K562 (cell line): ENCODE data around the gene POLR2L. TPM values are rescaled to one million over a fixed set of nuclear protein-coding genes. Genes with fewer than 3 reads are reported as not detected.

ENCODE experiments used
- ATAC-seq: fragments of 200-7000 bp; cut with Tn5 transposase; 3 replicates; pipeline ENCODE4 v1.9.1; 2020; ENCODE audit warnings: moderate library complexity
- BruUV-seq: library from RNA; stranded (reverse); fragments of 400-500 nt; replicated peaks from 2 replicates; lab custom pipeline; 2021; lab: Mats Ljungman, UMichigan
- CTCF ChIA-PET: fragments of 300-600 bp; formaldehyde crosslinking; extraction: SDS; loops from one replicate; lab custom pipeline; 2021; ENCODE audit warnings: low intra/inter-chr PET ratio; lab: Yijun Ruan, JAX
- POLR2A ChIA-PET: fragments of 300-600, 350-650 bp; sonication (Branson Sonifier 250); formaldehyde crosslinking; extraction: SDS; loops from one replicate; lab custom pipeline; 2021; ENCODE audit warnings: antibody characterized with exemption, inconsistent platforms; lab: Yijun Ruan, JAX
- DNase-seq, 4 experiments: peaks; one replicate each; pipeline versions ENCODE4 v3.0.0 to v3.0.0-alpha.2; 2011 to 2018; ENCODE audit warnings: low spot score in 3 of 4, mixed read lengths in 3 of 4; ENCODE audit errors: extremely low read depth in 1 of 4
- FAIRE-seq: peaks from 2 replicates; lab custom pipeline; 2011; peaks lifted over from hg19 to GRCh38; lab: Jason Lieb, UNC
- H2AFZ ChIP-seq: 2 replicates; pipeline ENCODE4 v1.6.0; 2011; ENCODE audit warnings: low read depth, low read length, control low read depth, inconsistent platforms
- H3K27ac ChIP-seq: fragments of 200-600 bp; 3 replicates; pipeline ENCODE4 v1.8.0; 2011; ENCODE audit warnings: low read depth, mild to moderate bottlenecking, control low read depth, inconsistent platforms, low read length, moderate library complexity, mixed read lengths; ENCODE audit errors: extremely low read depth
- H3K27me3 ChIP-seq, 2 experiments: fragments of 300-600 bp in 1 of 2; 2 replicates in 1 of 2; 3 replicates in 1 of 2; pipeline versions ENCODE4 v1.6.0 to v1.8.0; 2011; ENCODE audit warnings: inconsistent platforms in 2 of 2, low read length in 2 of 2, mild to moderate bottlenecking in 1 of 2, mixed read lengths in 1 of 2, moderate library complexity in 1 of 2; ENCODE audit not compliant: control insufficient read depth in 2 of 2, insufficient read depth in 2 of 2
- H3K36me3 ChIP-seq: fragments of 300-600 bp; 3 replicates; pipeline ENCODE4 v1.8.0; 2011; ENCODE audit warnings: mild to moderate bottlenecking, low read length, inconsistent platforms; ENCODE audit not compliant: control insufficient read depth, insufficient read depth
- H3K4me1 ChIP-seq, 2 experiments: fragments of 200-600 bp in 1 of 2; replicated peaks in 1 of 2; 2 replicates in 1 of 2; 3 replicates in 1 of 2; pipeline versions ENCODE4 v1.5.1 to v1.8.0; 2011; ENCODE audit warnings: inconsistent platforms in 2 of 2, low read length in 2 of 2, mild to moderate bottlenecking in 1 of 2, mixed read lengths in 1 of 2, moderate library complexity in 1 of 2; ENCODE audit not compliant: control insufficient read depth in 2 of 2, insufficient read depth in 2 of 2
- H3K4me2 ChIP-seq: 2 replicates; pipeline ENCODE4 v1.6.1; 2011; ENCODE audit warnings: low read length, control low read depth, inconsistent platforms, mixed read lengths; ENCODE audit not compliant: insufficient read depth
- H3K4me3 ChIP-seq: fragments of 200-600 bp; sonication (generic), shearing (Covaris generic); 2 replicates; pipeline ENCODE4 v1.5.1; 2016; ENCODE audit warnings: control low read depth, inconsistent platforms
- H3K79me2 ChIP-seq: fragments of 200-600 bp; 3 replicates; pipeline ENCODE4 v1.8.0; 2011; ENCODE audit warnings: low read length, inconsistent platforms; ENCODE audit not compliant: control insufficient read depth, insufficient read depth
- H3K9ac ChIP-seq, 2 experiments: 2 replicates each; pipeline versions ENCODE4 v1.6.0 to v1.6.1; 2011; ENCODE audit warnings: low read depth in 2 of 2, low read length in 2 of 2, control low read depth in 1 of 2, inconsistent platforms in 1 of 2, mild to moderate bottlenecking in 1 of 2, mixed read lengths in 1 of 2; ENCODE audit not compliant: insufficient read depth in 1 of 2
- H3K9me1 ChIP-seq: one replicate; pipeline ENCODE4 v1.6.0; 2011; ENCODE audit warnings: inconsistent platforms, mild to moderate bottlenecking, low read length, moderate library complexity; ENCODE audit not compliant: control insufficient read depth, insufficient read depth
- H3K9me3 ChIP-seq: replicated peaks from 2 replicates; pipeline ENCODE4 v1.5.1; 2011; ENCODE audit warnings: low read depth, low read length, inconsistent platforms; ENCODE audit not compliant: control insufficient read depth, insufficient read depth
- H4K20me1 ChIP-seq: replicated peaks from 2 replicates; pipeline ENCODE4 v1.6.1; 2011; ENCODE audit warnings: low read length, inconsistent platforms, mixed read lengths; ENCODE audit not compliant: control insufficient read depth, insufficient read depth
- C11orf30 ChIP-seq: fragments of 450-650 bp; IDR thresholded peaks from 2 replicates; pipeline ENCODE4 v1.6.1; 2016; ENCODE audit warnings: low read depth, mild to moderate bottlenecking
- FOSL1 ChIP-seq: fragments of 200-800 bp; sonication (Bioruptor generic); conservative IDR thresholded peaks from 2 replicates; pipeline ENCODE4 v1.6.1; 2016; ENCODE audit warnings: missing genetic modification characterization, missing compliant biosample characterization
- FOXK1 ChIP-seq: sonication (generic); formaldehyde crosslinking; IDR thresholded peaks from 2 replicates; pipeline ENCODE4 v1.8.0; 2022; ENCODE audit warnings: missing genetic modification reagents, mild to moderate bottlenecking, borderline replicate concordance
- GABPA ChIP-seq: fragments of 200-800 bp; sonication (Bioruptor generic); conservative IDR thresholded peaks from 2 replicates; pipeline ENCODE4 v1.6.1; 2016; ENCODE audit warnings: low read depth, missing genetic modification characterization, missing compliant biosample characterization
- MYBL2 ChIP-seq, 2 experiments: fragments of 450-650 bp in 1 of 2; sonication (generic) in 1 of 2; formaldehyde crosslinking in 1 of 2; IDR thresholded peaks; 2 replicates each; pipeline versions ENCODE4 v1.6.1 to v1.8.1; 2017 to 2022; ENCODE audit warnings: borderline replicate concordance in 1 of 2, inconsistent platforms in 1 of 2, low read depth in 1 of 2, mild to moderate bottlenecking in 1 of 2, missing genetic modification reagents in 1 of 2, moderate library complexity in 1 of 2
- OTX1 ChIP-seq: fragments of 450-650 bp; formaldehyde crosslinking; IDR thresholded peaks from 2 replicates; pipeline ENCODE4 v1.4.0; 2022; ENCODE audit warnings: mild to moderate bottlenecking
- PHB2 ChIP-seq: fragments of 450-650 bp; IDR thresholded peaks from 2 replicates; pipeline ENCODE4 v1.6.1; 2017; ENCODE audit warnings: low read depth
- YBX1 ChIP-seq: fragments of 450-650 bp; IDR thresholded peaks from 2 replicates; pipeline ENCODE4 v1.7.1; 2016; ENCODE audit warnings: mild to moderate bottlenecking
- ZFX ChIP-seq: sonication (generic); formaldehyde crosslinking; IDR thresholded peaks from 2 replicates; pipeline ENCODE4 v1.8.0; 2022; ENCODE audit warnings: mild to moderate bottlenecking, missing genetic modification reagents, moderate library complexity
- ZNF830 ChIP-seq: fragments of 250-450 bp; sonication (Bioruptor Pico); IDR thresholded peaks from 2 replicates; pipeline ENCODE4 v1.5.0; 2021; ENCODE audit warnings: mild to moderate bottlenecking
- ZSCAN29 ChIP-seq: fragments of 450-650 bp; IDR thresholded peaks from 2 replicates; pipeline ENCODE4 v1.6.1; 2017
- WGBS: fragments of 100-300 bp; shearing (Covaris generic); methylation state at CpG from one replicate; pipeline ENCODE4 v1.1.6; 2016; ENCODE audit warnings: low coverage, mixed read lengths; ENCODE audit not compliant: insufficient coverage; ENCODE audit errors: missing lambda C conversion rate; 5-methylcytosine and 5-hydroxymethylcytosine counted together
- in situ Hi-C: fragments of 300-500 bp; cut with MboI; formaldehyde crosslinking; loops from 4 replicates; pipeline ENCODE4 v1.15.0; 2018; ENCODE audit warnings: inconsistent platforms, mixed read lengths
- intact Hi-C: fragments of 100-400 bp; cut with micrococcal nuclease; formaldehyde crosslinking; loops from 2 replicates; pipeline ENCODE4 v1.14.2; 2022
- polyA plus RNA-seq, 8 experiments: library from polyadenylated mRNA; depleted of rRNA in 4 of 8; stranded (reverse) in 5 of 8; unstranded in 3 of 8; fragments of >200 nt; fragmentation: Nextera tagmentation in 2 of 8; fragmentation: Illumina TruSeq in 1 of 8; extraction: Ambion mirVana in 2 of 8; extraction: Trizol in 1 of 8; gene quantifications; 2 replicates each; pipeline versions ENCODE4 v1.2.1 to v1.2.3, GENCODE V29; 2011 to 2014; ENCODE audit warnings: inconsistent platforms in 1 of 8, missing spikeins in 1 of 8
- total RNA-seq, 7 experiments: library from RNA; depleted of rRNA in 6 of 7; stranded (reverse); fragments of >200 nt in 6 of 7; fragmentation: Illumina TruSeq in 2 of 7; extraction: Trizol in 2 of 7; gene quantifications; 2 replicates each; pipeline versions ENCODE4 v1.2.1 to v1.2.3, GENCODE V29; 2011 to 2021; ENCODE audit warnings: low replicate concordance in 1 of 7
- TF ChIP-seq, protein P1 (sequence below), 2 experiments: fragments of 200-800 bp in 1 of 2; sonication (Bioruptor generic) in 1 of 2; sonication (generic) in 1 of 2; formaldehyde crosslinking in 1 of 2; IDR thresholded peaks in 1 of 2; conservative IDR thresholded peaks in 1 of 2; 2 replicates each; pipeline versions ENCODE4 v1.5.0 to v1.6.1; 2016 to 2020; ENCODE audit warnings: missing compliant biosample characterization in 1 of 2, missing genetic modification characterization in 1 of 2, missing genetic modification reagents in 1 of 2
- TF ChIP-seq, protein P2 (sequence below): sonication (generic); formaldehyde crosslinking; IDR thresholded peaks from 2 replicates; pipeline ENCODE4 v1.5.0; 2020; ENCODE audit warnings: missing genetic modification reagents
- TF ChIP-seq, protein P3 (sequence below): fragments of 250-450 bp; sonication (Bioruptor Pico); IDR thresholded peaks from 2 replicates; pipeline ENCODE4 v1.8.0; 2021; ENCODE audit warnings: mild to moderate bottlenecking, moderate library complexity
- TF ChIP-seq, protein P4 (sequence below): IDR thresholded peaks from 2 replicates; pipeline ENCODE4 v1.6.1; 2016; ENCODE audit warnings: missing genetic modification characterization, missing compliant biosample characterization
- TF ChIP-seq, protein P5 (sequence below): IDR thresholded peaks from 3 replicates; pipeline ENCODE4 v1.6.1; 2011; ENCODE audit warnings: borderline replicate concordance, mild to moderate bottlenecking; ENCODE audit not compliant: insufficient read length, insufficient read depth

The POLR2L gene
- total and polyA plus RNA-seq, 9 of the 15 experiments (the other 6 are each of a cell fraction or from before 2014, with no cell fraction given), result 38.3 to 688 (median 108) TPM

DNA sequence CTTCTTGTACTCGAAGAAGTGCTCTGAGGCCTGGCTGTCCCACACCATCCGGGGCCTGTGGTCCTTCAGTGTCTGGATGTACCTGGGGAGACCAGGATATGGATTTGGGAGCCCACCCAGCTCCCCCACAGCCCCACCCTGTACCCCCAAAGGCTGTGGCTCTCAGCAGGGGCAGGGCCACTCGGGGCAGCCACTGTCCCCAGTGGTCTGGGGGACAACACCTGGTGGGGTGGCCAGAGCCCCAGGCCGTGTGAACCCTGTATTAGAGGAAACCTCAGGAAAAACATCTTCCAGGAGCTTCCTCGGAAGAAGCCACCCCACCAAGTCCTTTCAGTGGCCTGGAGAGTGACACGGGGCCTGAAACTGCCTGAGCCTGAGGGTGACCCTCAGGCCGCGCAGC is 28.1 kb upstream of the POLR2L start:
- in situ Hi-C loops, result no loop called here

More for the DNA sequence above, 28.1 kb upstream of the POLR2L start:
- Histone ChIP-seq H3K79me2 (no peaks in the 10 kb centered on the region), H3K9me3 (no peaks in the 10 kb centered on the region), H3K9ac (peak overlapping the region in 1 of 2 experiments; percentile 52; a peak in 2 of 4 replicates), H2AFZ (no peak overlapping the region), H3K4me2 (no peak overlapping the region), H3K27ac (no peak overlapping the region), H3K9me1 (peaks cover 3% of the 10 kb centered on the region), H3K36me3 (peaks cover 54% of the 10 kb centered on the region), H3K4me3 (no peak overlapping the region), H3K27me3 (no peaks in the 10 kb centered on the region), H3K4me1 (peaks cover 2 to 79% of the 10 kb centered on the region in 2 experiments; a peak in 4 of 5 replicates), H4K20me1 (peaks cover 11% of the 10 kb centered on the region; the same call in 1 of the 2 replicates)
- no TSS peak for BruUV-seq
- DNase-seq (no peak), FAIRE-seq (no peak), ATAC-seq (no peak)
- CTCF ChIA-PET, result no interaction called here
- TF ChIP-seq, protein P1, sequence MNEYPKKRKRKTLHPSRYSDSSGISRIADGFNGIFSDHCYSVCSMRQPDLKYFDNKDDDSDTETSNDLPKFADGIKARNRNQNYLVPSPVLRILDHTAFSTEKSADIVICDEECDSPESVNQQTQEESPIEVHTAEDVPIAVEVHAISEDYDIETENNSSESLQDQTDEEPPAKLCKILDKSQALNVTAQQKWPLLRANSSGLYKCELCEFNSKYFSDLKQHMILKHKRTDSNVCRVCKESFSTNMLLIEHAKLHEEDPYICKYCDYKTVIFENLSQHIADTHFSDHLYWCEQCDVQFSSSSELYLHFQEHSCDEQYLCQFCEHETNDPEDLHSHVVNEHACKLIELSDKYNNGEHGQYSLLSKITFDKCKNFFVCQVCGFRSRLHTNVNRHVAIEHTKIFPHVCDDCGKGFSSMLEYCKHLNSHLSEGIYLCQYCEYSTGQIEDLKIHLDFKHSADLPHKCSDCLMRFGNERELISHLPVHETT (CRISPR knock-in tag; conservative IDR thresholded peaks at IDR 0.05 in 1 of 2, IDR thresholded peaks at IDR 0.05 in 1 of 2), result no peak
- TF ChIP-seq PHB2, result no peak
- TF ChIP-seq GABPA, result no peak
- TF ChIP-seq, protein P2, sequence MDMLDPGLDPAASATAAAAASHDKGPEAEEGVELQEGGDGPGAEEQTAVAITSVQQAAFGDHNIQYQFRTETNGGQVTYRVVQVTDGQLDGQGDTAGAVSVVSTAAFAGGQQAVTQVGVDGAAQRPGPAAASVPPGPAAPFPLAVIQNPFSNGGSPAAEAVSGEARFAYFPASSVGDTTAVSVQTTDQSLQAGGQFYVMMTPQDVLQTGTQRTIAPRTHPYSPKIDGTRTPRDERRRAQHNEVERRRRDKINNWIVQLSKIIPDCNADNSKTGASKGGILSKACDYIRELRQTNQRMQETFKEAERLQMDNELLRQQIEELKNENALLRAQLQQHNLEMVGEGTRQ, result no peak
- no peak for TF ChIP-seq YBX1
- TF ChIP-seq FOSL1 (tag), result no peak
- TF ChIP-seq OTX1 (CRISPR knock-in tag), result no peak
- TF ChIP-seq ZFX, result no peak
- no peak for TF ChIP-seq C11orf30
- TF ChIP-seq, protein P3, sequence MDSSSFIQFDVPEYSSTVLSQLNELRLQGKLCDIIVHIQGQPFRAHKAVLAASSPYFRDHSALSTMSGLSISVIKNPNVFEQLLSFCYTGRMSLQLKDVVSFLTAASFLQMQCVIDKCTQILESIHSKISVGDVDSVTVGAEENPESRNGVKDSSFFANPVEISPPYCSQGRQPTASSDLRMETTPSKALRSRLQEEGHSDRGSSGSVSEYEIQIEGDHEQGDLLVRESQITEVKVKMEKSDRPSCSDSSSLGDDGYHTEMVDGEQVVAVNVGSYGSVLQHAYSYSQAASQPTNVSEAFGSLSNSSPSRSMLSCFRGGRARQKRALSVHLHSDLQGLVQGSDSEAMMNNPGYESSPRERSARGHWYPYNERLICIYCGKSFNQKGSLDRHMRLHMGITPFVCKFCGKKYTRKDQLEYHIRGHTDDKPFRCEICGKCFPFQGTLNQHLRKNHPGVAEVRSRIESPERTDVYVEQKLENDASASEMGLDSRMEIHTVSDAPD (CRISPR knock-in tag), result no peak
- no peak for TF ChIP-seq MYBL2 (IDR thresholded peaks at IDR 0.05; ENCODE audit: low read depth)
- TF ChIP-seq MYBL2 (CRISPR knock-in tag; IDR thresholded peaks at IDR 0.05; ENCODE audit: borderline replicate concordance), result no peak
- TF ChIP-seq ZNF830, result no peak
- TF ChIP-seq ZSCAN29, result no peak
- TF ChIP-seq, protein P4, sequence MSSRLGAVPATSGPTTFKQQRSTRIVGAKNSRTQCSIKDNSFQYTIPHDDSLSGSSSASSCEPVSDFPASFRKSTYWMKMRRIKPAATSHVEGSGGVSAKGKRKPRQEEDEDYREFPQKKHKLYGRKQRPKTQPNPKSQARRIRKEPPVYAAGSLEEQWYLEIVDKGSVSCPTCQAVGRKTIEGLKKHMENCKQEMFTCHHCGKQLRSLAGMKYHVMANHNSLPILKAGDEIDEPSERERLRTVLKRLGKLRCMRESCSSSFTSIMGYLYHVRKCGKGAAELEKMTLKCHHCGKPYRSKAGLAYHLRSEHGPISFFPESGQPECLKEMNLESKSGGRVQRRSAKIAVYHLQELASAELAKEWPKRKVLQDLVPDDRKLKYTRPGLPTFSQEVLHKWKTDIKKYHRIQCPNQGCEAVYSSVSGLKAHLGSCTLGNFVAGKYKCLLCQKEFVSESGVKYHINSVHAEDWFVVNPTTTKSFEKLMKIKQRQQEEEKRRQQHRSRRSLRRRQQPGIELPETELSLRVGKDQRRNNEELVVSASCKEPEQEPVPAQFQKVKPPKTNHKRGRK (tag), result no peak
- TF ChIP-seq FOXK1, result no peak
- TF ChIP-seq, protein P5, sequence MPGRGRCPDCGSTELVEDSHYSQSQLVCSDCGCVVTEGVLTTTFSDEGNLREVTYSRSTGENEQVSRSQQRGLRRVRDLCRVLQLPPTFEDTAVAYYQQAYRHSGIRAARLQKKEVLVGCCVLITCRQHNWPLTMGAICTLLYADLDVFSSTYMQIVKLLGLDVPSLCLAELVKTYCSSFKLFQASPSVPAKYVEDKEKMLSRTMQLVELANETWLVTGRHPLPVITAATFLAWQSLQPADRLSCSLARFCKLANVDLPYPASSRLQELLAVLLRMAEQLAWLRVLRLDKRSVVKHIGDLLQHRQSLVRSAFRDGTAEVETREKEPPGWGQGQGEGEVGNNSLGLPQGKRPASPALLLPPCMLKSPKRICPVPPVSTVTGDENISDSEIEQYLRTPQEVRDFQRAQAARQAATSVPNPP, result no peak
- intact Hi-C loops, result no loop called here
- 93% methylated on average over 6 of the region's 8 CpGs for WGBS
- POLR2A ChIA-PET, result no interaction called here
